Breast epithelium (tissue), 4 donors: ENCODE results near the gene URB1. TPM values are rescaled to one million over a fixed set of nuclear protein-coding genes. Genes with fewer than 3 reads are reported as not detected.

ENCODE experiments used
- DNase-seq, 2 donors: peaks; one replicate each; pipeline ENCODE4 v3.0.0-alpha.2; 2019; ENCODE audit warnings: low spot score in 2 of 2
- H3K27ac ChIP-seq, 2 donors: fragments of 200-600 bp; sonication (generic) in 1 of 2; one replicate each; pipeline ENCODE4 v1.5.1; 2016 to 2019; ENCODE audit warnings: mild to moderate bottlenecking in 1 of 2
- H3K27me3 ChIP-seq, 2 donors: fragments of 200-600 bp; sonication (generic) in 1 of 2; one replicate each; pipeline versions ENCODE4 v1.5.1 to v1.6.0; 2017 to 2019; ENCODE audit warnings: control low read depth in 1 of 2, mild to moderate bottlenecking in 1 of 2
- H3K36me3 ChIP-seq: fragments of 200-600 bp; one replicate; pipeline ENCODE4 v1.5.1; 2019
- H3K4me1 ChIP-seq, 2 donors: fragments of 200-600 bp; sonication (generic); one replicate each; pipeline ENCODE4 v1.5.1; 2016 to 2019; ENCODE audit warnings: control low read depth in 1 of 2
- H3K4me3 ChIP-seq, 3 donors: fragments of 200-600 bp; sonication (generic); 1 replicate in 2 of 3; 2 replicates in 1 of 3; pipeline ENCODE4 v1.5.1; 2016 to 2019; ENCODE audit warnings: mild to moderate bottlenecking in 3 of 3, moderate library complexity in 2 of 3
- H3K9me3 ChIP-seq, 2 donors: fragments of 200-600 bp; sonication (generic) in 1 of 2; one replicate each; pipeline ENCODE4 v1.5.1; 2016 to 2019; ENCODE audit warnings: control low read depth in 1 of 2
- CTCF ChIP-seq, 3 donors: fragments of 450-650 bp; IDR thresholded peaks; one replicate each; pipeline ENCODE4 v1.5.1; 2016 to 2017; ENCODE audit warnings: antibody characterized with exemption in 3 of 3, mild to moderate bottlenecking in 3 of 3, moderate library complexity in 3 of 3
- POLR2A ChIP-seq: fragments of 450-650 bp; IDR thresholded peaks from one replicate; pipeline ENCODE4 v1.6.1; 2016; ENCODE audit warnings: antibody characterized with exemption, mild to moderate bottlenecking, moderate library complexity
- POLR2AphosphoS5 ChIP-seq, 3 donors: sonication (generic); formaldehyde crosslinking; IDR thresholded peaks; one replicate each; pipeline ENCODE4 v1.6.1; 2017; ENCODE audit warnings: antibody characterized with exemption in 3 of 3
- intact Hi-C: fragments of 100-400 bp; cut with DNase I; formaldehyde crosslinking; loops from one replicate; pipeline ENCODE4 v1.15.1; 2023; ENCODE audit warnings: low total_unique reads
- total RNA-seq, 3 donors: library from RNA; depleted of rRNA; stranded (reverse); fragments of >200 nt; gene quantifications; one replicate each; pipeline ENCODE4 v1.1.0, GENCODE V29; 2016

The URB1 gene
- total RNA-seq, 3 donors from 2014 or later, result 12.8 to 22.2 (median 20.6) TPM

GRCh38 chr21:32281531-32281930 lies 111.3 kb downstream of the URB1 start:
- DNase-seq, result no peak
- intact Hi-C loops, result no loop called here
- TF ChIP-seq CTCF (IDR thresholded peaks at IDR 0.05) (no peak), POLR2AphosphoS5 (IDR thresholded peaks at IDR 0.05) (no peak), POLR2A (no peak)

GRCh38 chr21:32279377-32279680 lies 113.5 kb downstream of the URB1 start:
- Histone ChIP-seq H3K4me3 (peak overlapping the region; percentile 76 to 83 (median 82)), H3K27ac (peak overlapping the region; percentile 77 to 80), H3K4me1 (peaks cover 0 to 7% of the 10 kb centered on the region in 2 donors), H3K36me3 (no peaks in the 10 kb centered on the region), H3K9me3 (no peaks in the 10 kb centered on the region), H3K27me3 (no peaks in the 10 kb centered on the region)
- intact Hi-C loops, result no loop called here
- no peak for DNase-seq
- no peak for TF ChIP-seq POLR2A
- TF ChIP-seq CTCF (IDR thresholded peaks at IDR 0.05), result no peak
- TF ChIP-seq POLR2AphosphoS5 (IDR thresholded peaks at IDR 0.05), result no peak

More at GRCh38 chr21:32281531-32281930, 111.3 kb downstream of the URB1 start:
- H3K4me1 ChIP-seq, result peaks cover 0 to 7% of the 10 kb centered on the region in 2 donors
- H3K9me3 ChIP-seq, result no peaks in the 10 kb centered on the region
- H3K27ac ChIP-seq, result no peak overlapping the region
- H3K36me3 ChIP-seq, result no peaks in the 10 kb centered on the region
- no peaks in the 10 kb centered on the region for H3K27me3 ChIP-seq
- H3K4me3 ChIP-seq, result no peak overlapping the region

- H3K9me3 ChIP-seq, result no peaks in the 10 kb centered on the region
- H3K36me3 ChIP-seq, result no peaks in the 10 kb centered on the region
- DNase-seq, result peak; percentile 94 to 95
- peaks cover 0 to 7% of the 10 kb centered on the region in 2 donors for H3K4me1 ChIP-seq
- intact Hi-C loops, result no loop called here
- peak within 1 kb of the TSS; percentile 76 to 83 (median 82) for H3K4me3 ChIP-seq
- H3K27me3 ChIP-seq, result no peaks in the 10 kb centered on the region
- peak within 1 kb of the TSS; percentile 77 to 80 for H3K27ac ChIP-seq
- no peak for TF ChIP-seq POLR2A
- TF ChIP-seq CTCF (IDR thresholded peaks at IDR 0.05), result peak in 1 of 3 donors; percentile 11
- peak; percentile 49 to 76 (median 50) for TF ChIP-seq POLR2AphosphoS5 (IDR thresholded peaks at IDR 0.05)
These were observed 114.1 kb downstream of the URB1 start, which contains the start of gene MIS18A for GRCh38 chr21:32278518-32279376. TSS of gene MIS18A (minus strand) at chr21:32279049. CDS start at chr21:32279014, 35 bp downstream.

- Histone ChIP-seq H3K4me3 (peak overlapping the region; percentile 76 to 83 (median 82)), H3K27ac (no peak overlapping the region), H3K36me3 (no peaks in the 10 kb centered on the region), H3K4me1 (peaks cover 0 to 7% of the 10 kb centered on the region in 2 donors), H3K9me3 (no peaks in the 10 kb centered on the region), H3K27me3 (no peaks in the 10 kb centered on the region)
- TF ChIP-seq POLR2AphosphoS5 (IDR thresholded peaks at IDR 0.05) (no peak), POLR2A (no peak), CTCF (IDR thresholded peaks at IDR 0.05) (no peak)
- intact Hi-C loops, result no loop called here
- no peak for DNase-seq
These were observed 114.7 kb downstream of the URB1 start for GRCh38 chr21:32278103-32278502.

- H3K27me3 ChIP-seq, result no peaks in the 10 kb centered on the region
- H3K36me3 ChIP-seq, result no peaks in the 10 kb centered on the region
- no peak overlapping the region for H3K4me3 ChIP-seq
- DNase-seq, result no peak
- H3K9me3 ChIP-seq, result no peaks in the 10 kb centered on the region
- TF ChIP-seq POLR2AphosphoS5 (IDR thresholded peaks at IDR 0.05), result no peak
- peaks cover 0 to 7% of the 10 kb centered on the region in 2 donors for H3K4me1 ChIP-seq
- no peak overlapping the region for H3K27ac ChIP-seq
- intact Hi-C loops, result no loop called here
These were observed 116.1 kb downstream of the URB1 start for GRCh38 chr21:32276671-32277070.
